WTC11 (cell line): ENCODE measurements around the gene UBN1.

Source experiments
- CTCF ChIP-seq: fragments of 200-600 bp; IDR thresholded peaks from 2 replicates; pipeline ENCODE4 v1.8.0; 2022; ENCODE audit warnings: antibody characterized with exemption
- E2F1 ChIP-seq: sonication (generic); formaldehyde crosslinking; IDR thresholded peaks from 2 replicates; pipeline ENCODE4 v1.8.0; 2022; ENCODE audit warnings: mild to moderate bottlenecking, missing genetic modification reagents

- TF ChIP-seq E2F1 (CRISPR knock-in tag) (no peak), CTCF (no peak)
Measured at GRCh38 chr16:4871071-4871470, 23.8 kb downstream of the UBN1 start.
